Measurements from ENCODE around the gene PROK1.
"Not testable (repeated sequence)": the region's sequence is repeated elsewhere in the genome, so short reads cannot be mapped to it uniquely, and the experiment has no call there.

Gene PROK1

GRCh38 chr1:110434946-110435345, 16.0 kb upstream of the PROK1 start:
- DNase-seq = no peak

- DNase-seq = no peak
Observed at GRCh38 chr1:110436635-110437034, 14.3 kb upstream of the PROK1 start.

- not testable (repeated sequence) for DNase-seq
Observed at GRCh38 chr1:110437645-110438299, 13.2 kb upstream of the PROK1 start.

GRCh38 chr1:110438893-110439292, 12.1 kb upstream of the PROK1 start:
- DNase-seq = no peak

GRCh38 chr1:110439873-110440272, 11.1 kb upstream of the PROK1 start:
- not testable (repeated sequence) for DNase-seq

GRCh38 chr1:110440877-110441276, 10.1 kb upstream of the PROK1 start:
- DNase-seq = no peak

- DNase-seq = no peak
Observed at GRCh38 chr1:110441888-110442287, 9.1 kb upstream of the PROK1 start.

GRCh38 chr1:110443451-110443850, 7.5 kb upstream of the PROK1 start:
- no peak for DNase-seq

- DNase-seq = no peak
Observed at GRCh38 chr1:110444561-110444960, 6.4 kb upstream of the PROK1 start.

- no peak for DNase-seq
Observed at GRCh38 chr1:110449661-110450651, 993 bp upstream of the PROK1 start.

- DNase-seq = no peak
Observed at GRCh38 chr1:110452330-110452729, 1.4 kb downstream of the PROK1 start.

- DNase-seq = no peak
Observed at GRCh38 chr1:110453829-110454228, 2.9 kb downstream of the PROK1 start.

- DNase-seq = no peak
Observed at GRCh38 chr1:110454328-110454727, 3.4 kb downstream of the PROK1 start.

GRCh38 chr1:110455151-110455550, 4.2 kb downstream of the PROK1 start:
- DNase-seq = no peak

- DNase-seq = no peak
Observed at GRCh38 chr1:110457206-110457605, 6.3 kb downstream of the PROK1 start.

- DNase-seq = no peak
Observed at GRCh38 chr1:110460253-110461220, 9.6 kb downstream of the PROK1 start.

GRCh38 chr1:110462093-110462492, 11.1 kb downstream of the PROK1 start:
- no peak for DNase-seq

- no peak for DNase-seq
Observed at GRCh38 chr1:110462964-110463363, 12.0 kb downstream of the PROK1 start.

GRCh38 chr1:110463725-110464124, 12.8 kb downstream of the PROK1 start:
- DNase-seq = no peak

GRCh38 chr1:110464340-110464739, 13.4 kb downstream of the PROK1 start:
- DNase-seq = no peak

- no peak for DNase-seq
Observed at GRCh38 chr1:110465038-110465813, 14.3 kb downstream of the PROK1 start.

GRCh38 chr1:110465814-110466380, 14.9 kb downstream of the PROK1 start:
- no peak for DNase-seq

All from SIG-M5 (cell line).